ENCODE data around the gene PRTN3.

DNA sequence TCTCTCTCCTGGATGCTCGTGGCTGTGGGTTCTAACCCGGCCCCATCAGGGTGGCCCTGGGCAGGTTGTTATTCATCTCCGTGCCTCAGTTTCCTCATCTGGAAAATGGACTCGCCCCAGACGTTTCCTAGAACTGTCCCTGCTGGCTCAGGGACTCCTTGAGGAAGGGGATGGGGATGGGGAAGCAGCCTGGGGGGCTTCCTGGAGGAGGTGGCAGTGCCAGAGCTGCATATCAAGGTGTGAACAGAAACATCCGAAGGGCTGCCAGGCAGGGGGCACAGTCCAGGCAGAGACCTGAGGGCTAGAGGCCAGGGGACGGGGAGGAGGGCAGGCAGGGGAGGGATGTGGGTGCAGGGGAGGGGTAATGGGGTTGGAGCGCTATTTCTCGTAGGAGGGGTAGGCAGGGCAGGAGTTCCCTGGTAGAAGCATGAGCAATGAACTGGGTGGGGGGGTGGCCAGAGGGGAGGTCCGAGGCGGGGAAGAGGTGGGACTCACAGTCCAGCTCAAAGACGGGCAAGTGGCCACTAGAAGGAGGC lies 7.7 kb downstream of the PRTN3 start:
- no peak for TF ChIP-seq POLR2AphosphoS5 (IDR thresholded peaks at IDR 0.05; ENCODE audit: low read depth, low read length)
- TF ChIP-seq SPI1 (IDR thresholded peaks at IDR 0.05; ENCODE audit: low read depth, low read length): no peak
- no peak for TF ChIP-seq POLR2A (IDR thresholded peaks at IDR 0.05; ENCODE audit: low read depth, low read length)
- no peak for TF ChIP-seq TAF1 (IDR thresholded peaks at IDR 0.05; ENCODE audit: low read depth, low read length)
- TF ChIP-seq PAX5 (IDR thresholded peaks at IDR 0.05; ENCODE audit: insufficient read depth, low read length, severe bottlenecking): no peak

Measured in GM12891 (cell line).